Naive thymus-derived CD8-positive, alpha-beta T cell (primary cell): ENCODE results near the gene WRNIP1. TPM values are rescaled to one million over a fixed set of nuclear protein-coding genes. Genes with fewer than 3 reads are reported as not detected.

Experiments
- ATAC-seq, 2 donors: fragments of 150-1000 bp; cut with Tn5 transposase in 1 of 2; sonication (Bioruptor Pico), chemical (Tn5 transposase) in 1 of 2; 1 replicate in 1 of 2; 2 replicates in 1 of 2; pipeline ENCODE4 v1.10.0; 2021; ENCODE audit warnings: mild to moderate bottlenecking in 2 of 2, moderate library complexity in 2 of 2
- POLR2A ChIA-PET: fragments of 350-600 bp; sonication (Branson Sonifier 250); formaldehyde crosslinking; loops from one replicate; lab custom pipeline; 2021; ENCODE audit warnings: antibody characterized with exemption; lab: Charles Lee
- DNase-seq, 10 donors: peaks; one replicate each; pipeline versions ENCODE4 v3.0.0 to v3.0.0-alpha.2; 2020 to 2022
- H3K27ac Mint-ChIP-seq, 10 donors: one replicate each; pipeline ENCODE4 v1.8.0; 2020 to 2022; ENCODE audit warnings: mild to moderate bottlenecking in 10 of 10, mixed read lengths in 10 of 10, moderate library complexity in 4 of 10, inconsistent platforms in 1 of 10
- H3K27me3 Mint-ChIP-seq, 5 donors: one replicate each; pipeline ENCODE4 v1.8.0; 2021 to 2022; ENCODE audit warnings: mixed read lengths in 5 of 5
- H3K36me3 Mint-ChIP-seq, 3 donors: one replicate each; pipeline ENCODE4 v1.8.0; 2020 to 2022; ENCODE audit warnings: mixed read lengths in 3 of 3, mild to moderate bottlenecking in 2 of 3, inconsistent platforms in 1 of 3
- H3K4me1 Mint-ChIP-seq, 4 donors: one replicate each; pipeline ENCODE4 v1.8.0; 2021 to 2022; ENCODE audit warnings: mixed read lengths in 4 of 4
- H3K4me3 Mint-ChIP-seq, 10 donors: one replicate each; pipeline ENCODE4 v1.8.0; 2020 to 2022; ENCODE audit warnings: mild to moderate bottlenecking in 10 of 10, mixed read lengths in 10 of 10, moderate library complexity in 6 of 10, inconsistent platforms in 1 of 10
- H3K9me3 Mint-ChIP-seq, 9 donors: one replicate each; pipeline ENCODE4 v1.8.0; 2020 to 2022; ENCODE audit warnings: mixed read lengths in 9 of 9, mild to moderate bottlenecking in 3 of 9, inconsistent platforms in 1 of 9, moderate library complexity in 1 of 9
- polyA plus RNA-seq, 3 donors: library from polyadenylated mRNA; unstranded; fragments of 300-500 nt; fragmentation: Illumina TruSeq; gene quantifications; one replicate each; pipeline ENCODE4 v1.2.3, GENCODE V29; 2021
- total RNA-seq, 8 experiments: library from RNA in 2 of 8; stranded (reverse) in 2 of 8; gene quantifications; one replicate each; pipeline ENCODE4 v1.2.3 and lab custom pipeline; 2021 to 2026

WRNIP1 gene
- total and polyA plus RNA-seq, 5 experiments from 2014 or later: 33.1 to 61.0 (median 42.0) TPM

GRCh38 chr6:2766767-2767656, 1.8 kb downstream of the WRNIP1 start:
- POLR2A ChIA-PET: interaction anchor here (0.6 to 4.4 kb wide), 9 partner anchors 9 to 301 kb away, joined by 3 to 38 read pairs (median 5); partner anchors contain the start of genes RIPK1 and SERPINB1
- Mint-ChIP-seq H3K4me1 (peaks cover 23 to 61% (median 54%) of the 10 kb centered on the region in 4 donors), H3K27me3 (no peaks in the 10 kb centered on the region), H3K9me3 (no peaks in the 10 kb centered on the region), H3K4me3 (peak overlapping the region; percentile 84 to 95 (median 90)), H3K36me3 (peaks cover 0 to 25% (median 3%) of the 10 kb centered on the region in 3 donors), H3K27ac (peak overlapping the region; percentile 54 to 93 (median 90))
- ATAC-seq (no peak), DNase-seq (no peak)

GRCh38 chr6:2767657-2768524, 2.7 kb downstream of the WRNIP1 start:
- no peak for DNase-seq
- Mint-ChIP-seq H3K36me3 (peaks cover 0 to 33% (median 3%) of the 10 kb centered on the region in 3 donors), H3K9me3 (no peaks in the 10 kb centered on the region), H3K4me1 (peaks cover 28 to 65% (median 63%) of the 10 kb centered on the region in 4 donors), H3K27ac (peak overlapping the region in 9 of 10 donors; percentile 22 to 76 (median 71)), H3K4me3 (peak overlapping the region; percentile 60 to 94 (median 88)), H3K27me3 (no peaks in the 10 kb centered on the region)
- ATAC-seq: no peak
- POLR2A ChIA-PET: interaction anchor here (0.6 to 4.4 kb wide), 5 partner anchors 23 to 222 kb away, joined by 3 to 38 read pairs (median 5); partner anchors contain the start of gene SERPINB1

- peaks cover 32 to 73% (median 68%) of the 10 kb centered on the region in 4 donors for H3K4me1 Mint-ChIP-seq
- peaks cover 0 to 41% (median 9%) of the 10 kb centered on the region in 3 donors for H3K36me3 Mint-ChIP-seq
- H3K9me3 Mint-ChIP-seq: no peaks in the 10 kb centered on the region
- H3K27ac Mint-ChIP-seq: peak overlapping the region in 9 of 10 donors; percentile 2 to 88 (median 68)
- ATAC-seq (no peak), DNase-seq (no peak)
- no peaks in the 10 kb centered on the region for H3K27me3 Mint-ChIP-seq
- POLR2A ChIA-PET: interaction anchor here (0.6 to 2.1 kb wide), 6 partner anchors 22 to 168 kb away, joined by 3 to 10 read pairs (median 3); partner anchors contain the start of gene SERPINB1
- peak overlapping the region; percentile 60 to 94 (median 88) for H3K4me3 Mint-ChIP-seq
Observed at GRCh38 chr6:2768696-2769095, 3.5 kb downstream of the WRNIP1 start.

GRCh38 chr6:2770171-2770570, 5.0 kb downstream of the WRNIP1 start:
- ATAC-seq (no peak), DNase-seq (peak in 3 of 10 donors; percentile 34 to 43 (median 42))
- peaks cover 0 to 52% (median 11%) of the 10 kb centered on the region in 3 donors for H3K36me3 Mint-ChIP-seq
- POLR2A ChIA-PET: interaction anchor here (0.6 to 1.1 kb wide), 2 partner anchors 211 to 219 kb away, joined by 3 to 4 read pairs; no protein-coding TSS in a partner anchor
- no peaks in the 10 kb centered on the region for H3K27me3 Mint-ChIP-seq
- peaks cover 35 to 79% (median 70%) of the 10 kb centered on the region in 4 donors for H3K4me1 Mint-ChIP-seq
- peak overlapping the region in 8 of 10 donors; percentile 3 to 57 (median 28) for H3K4me3 Mint-ChIP-seq
- peak overlapping the region in 3 of 10 donors; percentile 15 to 62 (median 49) for H3K27ac Mint-ChIP-seq
- no peaks in the 10 kb centered on the region for H3K9me3 Mint-ChIP-seq

GRCh38 chr6:2771079-2771478, 5.9 kb downstream of the WRNIP1 start:
- POLR2A ChIA-PET: no interaction called here
- no peaks in the 10 kb centered on the region for H3K27me3 Mint-ChIP-seq
- ATAC-seq: no peak
- H3K9me3 Mint-ChIP-seq: no peaks in the 10 kb centered on the region
- no peak for DNase-seq
- peak overlapping the region in 5 of 10 donors; percentile 4 to 39 (median 17) for H3K4me3 Mint-ChIP-seq
- H3K36me3 Mint-ChIP-seq: peaks cover 0 to 57% (median 12%) of the 10 kb centered on the region in 3 donors
- no peak overlapping the region for H3K27ac Mint-ChIP-seq
- H3K4me1 Mint-ChIP-seq: peaks cover 38 to 84% (median 74%) of the 10 kb centered on the region in 4 donors

GRCh38 chr6:2772840-2773239, 7.6 kb downstream of the WRNIP1 start:
- POLR2A ChIA-PET: interaction anchor here (1.5 kb wide), 1 partner anchor 19 kb away, joined by 3 read pairs; no protein-coding TSS in a partner anchor
- peak overlapping the region in 1 of 10 donors; percentile 1 for H3K27ac Mint-ChIP-seq

GRCh38 chr6:2773449-2773848, 8.3 kb downstream of the WRNIP1 start:
- Mint-ChIP-seq H3K4me3 (no peak overlapping the region), H3K27me3 (no peaks in the 10 kb centered on the region), H3K36me3 (peaks cover 0 to 72% (median 12%) of the 10 kb centered on the region in 3 donors), H3K9me3 (no peaks in the 10 kb centered on the region), H3K4me1 (peaks cover 39 to 74% (median 69%) of the 10 kb centered on the region in 4 donors), H3K27ac (no peak overlapping the region)
- no peak for DNase-seq
- POLR2A ChIA-PET: interaction anchor here (1.0 to 1.5 kb wide), 2 partner anchors 8 to 19 kb away, joined by 3 to 4 read pairs; partner anchors contain the start of gene WRNIP1
- ATAC-seq: no peak

More at GRCh38 chr6:2772840-2773239, 7.6 kb downstream of the WRNIP1 start:
- Mint-ChIP-seq H3K4me1 (peaks cover 41 to 79% (median 72%) of the 10 kb centered on the region in 4 donors), H3K4me3 (no peak overlapping the region), H3K27me3 (no peaks in the 10 kb centered on the region), H3K36me3 (peaks cover 0 to 68% (median 12%) of the 10 kb centered on the region in 3 donors), H3K9me3 (no peaks in the 10 kb centered on the region)
- DNase-seq (no peak), ATAC-seq (no peak)

- H3K4me3 Mint-ChIP-seq: no peak overlapping the region
- DNase-seq (no peak), ATAC-seq (no peak)
- H3K4me1 Mint-ChIP-seq: peaks cover 34 to 66% (median 56%) of the 10 kb centered on the region in 4 donors
- POLR2A ChIA-PET: interaction anchor here (1.5 kb wide), 1 partner anchor 9 kb away, joined by 5 read pairs; the partner anchor contains the start of gene WRNIP1
- H3K9me3 Mint-ChIP-seq: no peaks in the 10 kb centered on the region
- no peaks in the 10 kb centered on the region for H3K27me3 Mint-ChIP-seq
- peak overlapping the region in 4 of 10 donors; percentile 6 to 58 (median 18) for H3K27ac Mint-ChIP-seq
- peaks cover 0 to 81% (median 11%) of the 10 kb centered on the region in 3 donors for H3K36me3 Mint-ChIP-seq
Observed at GRCh38 chr6:2775003-2775402, 9.8 kb downstream of the WRNIP1 start.

- Mint-ChIP-seq H3K4me1 (peaks cover 32 to 51% (median 41%) of the 10 kb centered on the region in 4 donors), H3K27me3 (no peaks in the 10 kb centered on the region), H3K4me3 (no peak overlapping the region), H3K36me3 (peaks cover 0 to 81% (median 13%) of the 10 kb centered on the region in 3 donors), H3K27ac (peak overlapping the region in 1 of 10 donors; percentile 75), H3K9me3 (no peaks in the 10 kb centered on the region)
- ATAC-seq (no peak), DNase-seq (no peak)
- POLR2A ChIA-PET: no interaction called here
Observed at GRCh38 chr6:2777249-2777648, 12.1 kb downstream of the WRNIP1 start.

GRCh38 chr6:2780102-2780737, 15.0 kb downstream of the WRNIP1 start:
- no peak for ATAC-seq
- peaks cover 27 to 45% (median 36%) of the 10 kb centered on the region in 4 donors for H3K4me1 Mint-ChIP-seq
- no peaks in the 10 kb centered on the region for H3K9me3 Mint-ChIP-seq
- no peak for DNase-seq
- no peaks in the 10 kb centered on the region for H3K27me3 Mint-ChIP-seq
- peak overlapping the region in 1 of 10 donors; percentile 53 for H3K27ac Mint-ChIP-seq
- H3K4me3 Mint-ChIP-seq: no peak overlapping the region
- peaks cover 4 to 81% (median 4%) of the 10 kb centered on the region in 3 donors for H3K36me3 Mint-ChIP-seq
- POLR2A ChIA-PET: interaction anchor here (0.9 kb wide), 1 partner anchor 13 kb away, joined by 6 read pairs; no protein-coding TSS in a partner anchor

GRCh38 chr6:2781685-2782355, 16.6 kb downstream of the WRNIP1 start:
- POLR2A ChIA-PET: interaction anchor here (1.0 kb wide), 1 partner anchor 16 kb away, joined by 3 read pairs; the partner anchor contains the start of gene WRNIP1
- Mint-ChIP-seq H3K27me3 (no peaks in the 10 kb centered on the region), H3K36me3 (peaks cover 5 to 82% (median 7%) of the 10 kb centered on the region in 3 donors), H3K9me3 (no peaks in the 10 kb centered on the region), H3K4me1 (peaks cover 20 to 45% (median 30%) of the 10 kb centered on the region in 4 donors), H3K27ac (peak overlapping the region in 1 of 10 donors; percentile 24), H3K4me3 (no peak overlapping the region)
- no peak for DNase-seq
- ATAC-seq: no peak
